CD14-positive monocyte (primary cell): ENCODE results near the gene TCHHL1. TPM values are rescaled to one million over a fixed set of nuclear protein-coding genes. Genes with fewer than 3 reads are reported as not detected.

Source experiments
- DNase-seq, 3 donors: peaks; one replicate each; pipeline ENCODE4 v3.0.0-alpha.2; 2011 to 2022
- H2AFZ ChIP-seq: 2 replicates; pipeline ENCODE4 v1.6.0; 2012; ENCODE audit warnings: mild to moderate bottlenecking, low read depth, low read length, inconsistent platforms; ENCODE audit not compliant: insufficient read depth, poor library complexity, severe bottlenecking
- H3K27ac ChIP-seq, 2 donors: 1 replicate in 1 of 2; 2 replicates in 1 of 2; pipeline ENCODE4 v1.5.1; 2012 to 2013; ENCODE audit warnings: low read length in 2 of 2, control low read depth in 1 of 2, inconsistent platforms in 1 of 2, low read depth in 1 of 2, mild to moderate bottlenecking in 1 of 2
- H3K27me3 ChIP-seq, 2 donors: one replicate each; pipeline versions ENCODE4 v1.6.0 to v1.6.1; 2011 to 2013; ENCODE audit warnings: low read length in 2 of 2; ENCODE audit not compliant: control insufficient read depth in 2 of 2, insufficient read depth in 2 of 2
- H3K36me3 ChIP-seq, 2 donors: replicated peaks in 1 of 2; 1 replicate in 1 of 2; 2 replicates in 1 of 2; pipeline versions ENCODE4 v1.5.1 to v1.6.1; 2012 to 2013; ENCODE audit warnings: low read length in 2 of 2, control low read depth in 1 of 2, inconsistent platforms in 1 of 2, mild to moderate bottlenecking in 1 of 2; ENCODE audit not compliant: insufficient read depth in 2 of 2, control insufficient read depth in 1 of 2
- H3K4me1 ChIP-seq, 2 donors: 1 replicate in 1 of 2; 2 replicates in 1 of 2; pipeline versions ENCODE4 v1.5.1 to v1.6.1; 2012 to 2013; ENCODE audit warnings: low read length in 2 of 2, control low read depth in 1 of 2, inconsistent platforms in 1 of 2, mild to moderate bottlenecking in 1 of 2, moderate library complexity in 1 of 2; ENCODE audit not compliant: insufficient read depth in 2 of 2, control insufficient read depth in 1 of 2
- H3K4me2 ChIP-seq: replicated peaks from 2 replicates; pipeline ENCODE3; 2012; ENCODE audit warnings: low read length, moderate library complexity, mild to moderate bottlenecking; ENCODE audit not compliant: poor library complexity, severe bottlenecking; ENCODE audit errors: extremely low read depth
- H3K4me3 ChIP-seq, 3 experiments: fragments of 200-600 bp in 1 of 3; sonication (generic) in 1 of 3; replicated peaks in 1 of 3; 1 replicate in 2 of 3; 2 replicates in 1 of 3; pipeline ENCODE4 v1.5.1; 2011 to 2013; ENCODE audit warnings: low read length in 3 of 3, mild to moderate bottlenecking in 3 of 3, control low read depth in 2 of 3, low read depth in 2 of 3, inconsistent platforms in 1 of 3, moderate library complexity in 1 of 3
- H3K79me2 ChIP-seq: 2 replicates; pipeline ENCODE4 v1.6.0; 2012; ENCODE audit warnings: mild to moderate bottlenecking, control low read depth, inconsistent platforms, low read length, moderate library complexity; ENCODE audit not compliant: insufficient read depth
- H3K9ac ChIP-seq: 2 replicates; pipeline ENCODE4 v1.6.0; 2017; ENCODE audit warnings: low read length, mild to moderate bottlenecking; ENCODE audit not compliant: insufficient read depth, poor library complexity, severe bottlenecking
- H3K9me3 ChIP-seq, 2 donors: replicated peaks in 1 of 2; 1 replicate in 1 of 2; 2 replicates in 1 of 2; pipeline versions ENCODE4 v1.5.1 to v1.6.1; 2012 to 2013; ENCODE audit warnings: low read length in 2 of 2, control low read depth in 1 of 2; ENCODE audit not compliant: control insufficient read depth in 1 of 2, insufficient read depth in 1 of 2
- H4K20me1 ChIP-seq: 2 replicates; pipeline ENCODE4 v1.6.0; 2012; ENCODE audit warnings: mild to moderate bottlenecking, low read length, control low read depth, moderate library complexity; ENCODE audit not compliant: insufficient read depth
- H3K27ac Mint-ChIP-seq, 7 donors: one replicate each; pipeline ENCODE4 v1.8.0; 2020; ENCODE audit warnings: mild to moderate bottlenecking in 7 of 7, mixed read lengths in 7 of 7, moderate library complexity in 6 of 7, inconsistent platforms in 2 of 7
- H3K27me3 Mint-ChIP-seq, 3 donors: one replicate each; pipeline ENCODE4 v1.8.0; 2021 to 2022; ENCODE audit warnings: low read depth in 3 of 3, mild to moderate bottlenecking in 3 of 3, mixed read lengths in 3 of 3, moderate library complexity in 3 of 3, inconsistent platforms in 1 of 3
- H3K36me3 Mint-ChIP-seq, 2 donors: one replicate each; pipeline ENCODE4 v1.8.0; 2020; ENCODE audit warnings: mixed read lengths in 2 of 2, inconsistent platforms in 1 of 2, mild to moderate bottlenecking in 1 of 2
- H3K4me1 Mint-ChIP-seq: one replicate; pipeline ENCODE4 v1.8.0; 2020; ENCODE audit warnings: mild to moderate bottlenecking, mixed read lengths
- H3K4me3 Mint-ChIP-seq, 2 donors: one replicate each; pipeline ENCODE4 v1.8.0; 2020; ENCODE audit warnings: mild to moderate bottlenecking in 2 of 2, mixed read lengths in 2 of 2, moderate library complexity in 1 of 2
- H3K9me3 Mint-ChIP-seq, 7 donors: one replicate each; pipeline ENCODE4 v1.8.0; 2020 to 2022; ENCODE audit warnings: mixed read lengths in 7 of 7, mild to moderate bottlenecking in 6 of 7, moderate library complexity in 6 of 7, inconsistent platforms in 2 of 7
- WGBS: methylation state at CpG from one replicate; pipeline ENCODE4 v1.1.5; 2013; ENCODE audit warnings: missing lambda C conversion rate; ENCODE audit not compliant: insufficient coverage; 5-methylcytosine and 5-hydroxymethylcytosine counted together
- intact Hi-C, 2 donors: fragments of 100-400 bp; cut with micrococcal nuclease; formaldehyde crosslinking; loops; one replicate each; pipeline versions ENCODE4 v1.15.0 to v1.15.1; 2023
- polyA plus RNA-seq, 3 donors: library from polyadenylated mRNA; depleted of rRNA in 1 of 3; unstranded in 2 of 3; stranded (reverse) in 1 of 3; fragments of 300-500 nt in 2 of 3; fragments of >200 nt in 1 of 3; fragmentation: Illumina TruSeq in 2 of 3; gene quantifications; 1 replicate in 2 of 3; 2 replicates in 1 of 3; pipeline ENCODE4 v1.2.3, GENCODE V29; 2012 to 2021
- TF ChIP-seq, protein P1 (sequence below): fragments of 200-600 bp; IDR thresholded peaks from one replicate; pipeline ENCODE4 v1.8.0; 2022; ENCODE audit warnings: antibody characterized with exemption, mild to moderate bottlenecking

The TCHHL1 gene
- polyA plus RNA-seq, 3 donors, result not detected

DNA sequence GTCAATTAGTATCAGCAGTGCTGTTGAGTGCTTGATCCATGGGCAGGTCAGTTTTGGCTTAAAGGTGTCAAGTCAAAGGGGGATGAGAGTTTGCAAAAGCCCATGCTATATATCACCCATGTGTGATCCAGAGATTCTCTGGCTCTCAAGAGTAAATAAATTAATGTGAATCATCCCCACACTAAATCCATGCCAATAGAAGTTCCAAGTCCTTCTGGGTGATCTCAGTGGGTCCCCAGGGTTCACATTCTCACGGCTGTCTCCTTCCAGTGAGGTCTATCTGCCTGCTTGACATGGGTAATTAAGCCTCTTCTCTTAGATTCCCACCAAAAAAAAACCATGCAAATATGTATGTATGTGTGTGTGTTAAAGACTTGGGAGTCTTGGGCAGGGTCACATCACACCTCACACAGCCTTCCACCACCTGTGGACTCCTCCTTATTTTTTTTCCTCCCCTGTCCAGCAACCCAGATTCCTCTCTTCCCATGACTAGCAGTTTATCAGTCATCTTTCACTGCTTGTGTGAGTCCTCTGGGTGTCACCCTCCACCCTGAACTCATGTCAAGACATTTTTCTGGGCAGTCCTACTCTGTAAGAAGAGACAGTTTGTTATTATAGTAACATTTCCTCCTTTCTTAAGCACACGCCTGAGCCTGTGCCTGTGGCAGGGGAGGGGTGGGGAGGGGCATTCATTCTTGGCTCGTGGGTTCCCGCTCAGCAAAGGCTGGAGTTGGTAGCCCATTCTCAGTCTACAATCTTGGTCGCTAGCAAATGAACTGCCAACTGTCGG is 37.8 kb downstream of the TCHHL1 start:
- Histone ChIP-seq H4K20me1 (no peaks in the 10 kb centered on the region), H3K9me3 (no peaks in the 10 kb centered on the region), H3K36me3 (no peaks in the 10 kb centered on the region), H3K4me2 (peak overlapping the region; percentile 18), H2AFZ (peak overlapping the region; percentile 50), H3K79me2 (peaks cover 15% of the 10 kb centered on the region), H3K27me3 (peaks cover 6 to 30% of the 10 kb centered on the region in 2 donors), H3K27ac (peak overlapping the region; percentile 56 to 98), H3K4me1 (peaks cover 63 to 64% of the 10 kb centered on the region in 2 donors), H3K4me3 (peak overlapping the region in 1 of 3 experiments; percentile 47), H3K9ac (no peak overlapping the region)
- Mint-ChIP-seq H3K36me3 (peaks cover 0 to 2% of the 10 kb centered on the region in 2 donors), H3K4me1 (peaks cover 64% of the 10 kb centered on the region), H3K4me3 (peak overlapping the region; percentile 28 to 84), H3K27ac (peak overlapping the region; percentile 100), H3K9me3 (peaks cover 0 to under 1% (median 0%) of the 10 kb centered on the region in 7 donors), H3K27me3 (peaks cover 22 to 28% (median 27%) of the 10 kb centered on the region in 3 donors)
- TF ChIP-seq, protein P1, sequence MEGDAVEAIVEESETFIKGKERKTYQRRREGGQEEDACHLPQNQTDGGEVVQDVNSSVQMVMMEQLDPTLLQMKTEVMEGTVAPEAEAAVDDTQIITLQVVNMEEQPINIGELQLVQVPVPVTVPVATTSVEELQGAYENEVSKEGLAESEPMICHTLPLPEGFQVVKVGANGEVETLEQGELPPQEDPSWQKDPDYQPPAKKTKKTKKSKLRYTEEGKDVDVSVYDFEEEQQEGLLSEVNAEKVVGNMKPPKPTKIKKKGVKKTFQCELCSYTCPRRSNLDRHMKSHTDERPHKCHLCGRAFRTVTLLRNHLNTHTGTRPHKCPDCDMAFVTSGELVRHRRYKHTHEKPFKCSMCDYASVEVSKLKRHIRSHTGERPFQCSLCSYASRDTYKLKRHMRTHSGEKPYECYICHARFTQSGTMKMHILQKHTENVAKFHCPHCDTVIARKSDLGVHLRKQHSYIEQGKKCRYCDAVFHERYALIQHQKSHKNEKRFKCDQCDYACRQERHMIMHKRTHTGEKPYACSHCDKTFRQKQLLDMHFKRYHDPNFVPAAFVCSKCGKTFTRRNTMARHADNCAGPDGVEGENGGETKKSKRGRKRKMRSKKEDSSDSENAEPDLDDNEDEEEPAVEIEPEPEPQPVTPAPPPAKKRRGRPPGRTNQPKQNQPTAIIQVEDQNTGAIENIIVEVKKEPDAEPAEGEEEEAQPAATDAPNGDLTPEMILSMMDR, result no peak
- 45% methylated on average over 4 of the region's 6 CpGs for WGBS
- peak; percentile 46 to 65 (median 56) for DNase-seq
- intact Hi-C loops, result loop anchor here (5.0 to 10.0 kb wide), 2 partner anchors 116 to 404 kb away; no protein-coding TSS in a partner anchor

DNA sequence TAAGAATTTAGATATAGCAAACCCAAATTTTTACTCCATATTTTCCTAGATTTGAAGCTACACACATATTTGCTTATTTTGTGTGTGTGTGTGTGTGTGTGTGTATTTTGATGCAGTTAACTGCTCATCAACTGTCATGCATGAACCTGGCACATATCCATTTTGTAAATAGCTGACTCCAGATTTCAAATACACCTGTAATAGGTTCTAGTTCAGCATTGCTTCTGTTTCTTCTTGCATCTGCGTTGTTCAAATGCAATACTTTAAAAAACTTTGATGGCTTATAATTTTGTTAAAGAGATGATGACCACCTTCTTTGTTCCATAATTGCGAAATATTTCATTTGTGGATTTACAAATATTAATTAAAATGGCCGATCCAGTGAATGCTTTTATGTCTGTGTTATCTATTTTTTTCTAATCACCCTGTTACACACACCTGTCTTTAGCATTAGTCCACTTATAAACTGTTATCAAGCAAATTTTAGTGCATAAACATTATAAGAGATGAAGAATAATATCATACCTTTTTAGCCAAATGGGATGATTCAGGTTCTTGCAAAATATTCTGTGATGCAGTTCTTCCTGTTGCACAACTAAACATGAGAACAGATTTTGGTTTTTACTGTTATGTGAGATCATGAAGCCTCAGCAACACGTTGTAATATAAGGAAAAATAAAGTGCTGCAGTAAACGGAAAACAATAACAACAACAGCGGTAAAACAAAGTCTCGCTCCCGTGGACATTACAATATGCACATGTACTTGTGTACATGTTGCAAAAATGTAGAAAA is 39.4 kb downstream of the TCHHL1 start:
- peaks cover 15% of the 10 kb centered on the region for H3K79me2 ChIP-seq
- Mint-ChIP-seq H3K4me1 (peaks cover 68% of the 10 kb centered on the region), H3K27me3 (peaks cover 11 to 15% (median 15%) of the 10 kb centered on the region in 3 donors), H3K36me3 (peaks cover 0 to 4% of the 10 kb centered on the region in 2 donors), H3K9me3 (peaks cover 0 to 3% (median 0%) of the 10 kb centered on the region in 7 donors), H3K27ac (peak overlapping the region; percentile 100), H3K4me3 (peak overlapping the region in 1 of 2 donors; percentile 54)
- peak overlapping the region; percentile 48 for H3K4me2 ChIP-seq
- H3K9me3 ChIP-seq, result no peaks in the 10 kb centered on the region
- peak overlapping the region in 1 of 3 experiments; percentile 47 for H3K4me3 ChIP-seq
- H3K36me3 ChIP-seq, result no peaks in the 10 kb centered on the region
- peaks cover 1 to 16% of the 10 kb centered on the region in 2 donors for H3K27me3 ChIP-seq
- TF ChIP-seq, protein P1, result no peak
- peak overlapping the region; percentile 98 for H3K27ac ChIP-seq
- H3K9ac ChIP-seq, result peak overlapping the region; percentile 78
- H2AFZ ChIP-seq, result no peak overlapping the region
- no peaks in the 10 kb centered on the region for H4K20me1 ChIP-seq
- WGBS, result no CpG with 5 or more reads among the region's 8 CpGs
- intact Hi-C loops, result loop anchor here (5.0 to 10.0 kb wide), 4 partner anchors 102 to 1518 kb away; partner anchors contain the start of gene S100A2 (in 1 of the 2)
- H3K4me1 ChIP-seq, result peaks cover 67 to 70% of the 10 kb centered on the region in 2 donors
- peak; percentile 80 to 93 (median 88) for DNase-seq
